HG03432 (cell line): Measurements from ENCODE around the gene MDN1.
A peak's percentile ranks its signal among the peaks of the same experiment; 100 is the strongest.
"Not testable (repeated sequence)": the region's sequence is repeated elsewhere in the genome, so short reads cannot be mapped to it uniquely, and the experiment has no call there.

ENCODE experiments used
- ATAC-seq: cut with Tn5 transposase; IDR thresholded peaks from one replicate; pipeline ENCODE4 v1.9.1; 2021; ENCODE audit warnings: mild to moderate bottlenecking, moderate library complexity; ENCODE audit not compliant: unreplicated experiment

The MDN1 gene

DNA sequence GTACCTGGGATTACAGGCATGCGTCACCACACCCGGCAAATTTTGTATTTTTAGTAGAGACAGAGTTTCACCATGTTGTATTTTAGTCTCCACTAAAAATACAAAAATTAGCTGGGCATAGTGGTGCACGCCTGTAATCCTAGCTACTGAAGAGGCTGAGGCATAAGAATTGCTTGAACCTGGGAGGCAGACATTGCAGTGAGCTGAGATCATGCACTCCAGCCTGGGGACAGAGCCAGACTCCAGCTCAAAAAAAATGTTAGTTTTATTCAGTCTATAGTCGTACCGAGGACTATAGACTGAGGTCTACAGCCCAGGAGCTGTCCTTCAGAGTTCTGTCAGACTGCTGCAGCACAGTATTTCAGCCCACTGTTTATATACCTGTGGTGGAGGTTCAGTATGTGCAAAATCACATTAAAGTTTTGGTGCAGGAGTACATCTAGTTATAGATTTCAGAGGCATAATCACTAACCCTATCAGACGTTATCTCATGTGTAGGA is 6.5 kb upstream of the MDN1 start:
- no peak for ATAC-seq

DNA sequence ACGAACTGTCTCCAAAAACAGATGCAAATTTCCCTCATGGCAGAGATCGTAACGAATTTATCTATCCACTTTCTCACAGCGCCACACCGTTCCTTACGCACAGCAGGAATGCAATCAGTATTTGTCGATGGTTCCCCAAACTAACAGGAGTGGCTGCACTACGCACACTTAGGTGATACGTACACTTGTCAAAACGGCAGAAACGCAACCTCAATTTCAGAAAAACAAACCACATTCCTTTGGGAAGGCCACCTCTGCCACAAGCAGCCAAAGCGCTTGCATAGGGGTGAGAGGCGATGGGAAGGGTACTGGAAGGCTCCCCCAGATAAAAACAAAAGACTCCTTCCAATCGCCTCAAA is 638 bp downstream of the MDN1 start:
- peak; percentile 27 for ATAC-seq

DNA sequence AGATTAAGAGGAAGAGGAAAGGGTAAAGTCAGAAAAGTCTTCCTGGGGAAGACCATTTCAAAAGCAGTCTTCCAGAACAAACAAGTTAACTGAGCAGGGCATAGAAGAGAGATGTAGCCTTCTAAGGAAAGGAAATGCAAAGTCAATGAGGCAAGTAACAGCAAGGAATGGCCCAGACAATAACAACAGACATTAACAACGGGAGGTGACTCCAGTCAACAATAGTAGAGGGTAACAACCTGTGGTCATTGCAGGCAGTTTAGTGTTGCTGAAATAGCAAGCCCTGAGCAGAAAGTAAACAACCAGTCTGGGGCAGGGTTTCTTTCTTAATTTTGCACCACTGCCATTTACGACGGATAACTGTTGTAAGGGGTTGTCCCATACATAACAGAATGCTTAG is 2.1 kb downstream of the MDN1 start:
- no peak for ATAC-seq

DNA sequence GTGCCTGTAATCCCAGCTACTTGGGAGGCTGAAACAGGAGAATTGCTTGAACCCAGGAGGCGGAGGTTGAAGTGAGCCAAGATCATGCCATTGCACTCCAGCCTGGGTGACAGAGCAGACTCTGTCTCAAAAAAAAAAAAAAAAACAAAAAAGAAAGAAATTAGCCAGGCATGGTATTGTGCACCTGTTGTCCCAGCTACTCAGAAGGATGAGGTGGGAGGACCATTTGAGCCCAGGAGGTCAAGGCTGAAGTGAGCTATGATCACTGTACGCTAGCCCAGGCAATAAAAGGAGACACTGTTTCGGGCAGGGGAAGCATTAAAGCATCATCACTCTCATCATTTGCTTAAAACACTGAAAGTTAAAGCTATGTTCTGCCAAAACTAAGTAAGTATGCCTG is 6.2 kb downstream of the MDN1 start:
- not testable (repeated sequence) for ATAC-seq

DNA sequence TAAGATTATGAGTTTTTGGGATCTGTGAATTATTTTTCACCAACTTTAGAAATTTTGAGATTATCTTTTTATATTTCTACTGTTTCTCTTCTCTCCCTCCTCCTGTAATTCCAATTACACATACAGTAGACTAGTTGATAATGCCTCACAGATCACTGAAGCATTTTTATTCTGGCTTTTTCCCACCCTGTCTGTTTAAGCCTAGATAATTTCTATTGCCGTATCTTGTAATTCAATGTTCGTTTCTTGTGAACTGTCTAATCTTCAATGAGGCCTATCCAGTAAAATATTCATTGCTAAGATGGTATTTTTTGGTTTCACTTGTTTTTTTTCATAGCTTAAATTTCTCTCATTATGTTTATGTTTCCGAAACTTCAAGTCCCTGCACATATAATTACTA is 12.0 kb downstream of the MDN1 start:
- no peak for ATAC-seq

DNA sequence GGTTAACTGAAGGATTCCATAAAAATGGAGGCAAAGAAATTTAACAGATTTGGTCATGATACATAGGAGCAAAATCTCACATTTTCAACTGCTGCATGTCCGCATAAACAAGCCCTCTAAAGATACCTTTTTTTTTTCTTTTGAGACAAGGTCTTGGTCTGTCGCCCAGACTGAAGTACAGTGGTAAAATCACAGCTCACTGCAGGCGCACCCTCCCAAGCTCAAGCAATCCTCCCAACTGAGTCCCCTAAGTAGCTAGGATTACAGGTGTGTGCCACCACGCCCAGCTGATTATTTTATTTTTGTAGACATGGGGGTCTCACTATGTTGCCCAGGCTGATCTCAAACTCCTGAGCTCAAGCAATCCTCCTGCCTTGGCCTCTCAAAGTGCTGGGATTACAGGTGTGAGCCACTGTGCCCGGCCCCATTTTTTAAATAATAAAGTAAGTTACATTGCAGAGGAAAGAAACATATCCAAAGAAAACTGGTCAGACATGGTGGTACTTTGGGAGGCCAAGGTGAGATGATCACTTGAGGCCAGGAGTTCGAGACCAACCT is 13.7 kb downstream of the MDN1 start:
- no peak for ATAC-seq

DNA sequence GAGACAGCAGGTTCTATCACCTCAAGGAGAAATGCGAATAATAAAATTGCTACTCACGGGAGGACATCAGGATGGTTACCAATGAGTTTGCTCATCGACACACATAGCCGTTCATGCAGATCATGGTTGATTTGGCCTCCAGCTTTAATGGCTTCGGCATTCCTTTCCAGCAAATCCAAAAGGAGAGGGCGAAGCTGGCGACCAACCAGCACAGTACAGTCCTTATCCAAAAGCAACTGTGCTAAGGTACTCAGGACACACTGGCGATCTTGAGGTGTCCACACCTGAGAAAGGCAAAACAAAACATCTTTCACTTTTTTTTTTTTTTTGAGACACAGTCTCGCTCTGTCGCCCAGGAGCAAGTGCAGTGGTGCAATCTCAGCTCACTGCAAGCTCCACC is 16.3 kb downstream of the MDN1 start:
- ATAC-seq, result no peak

DNA sequence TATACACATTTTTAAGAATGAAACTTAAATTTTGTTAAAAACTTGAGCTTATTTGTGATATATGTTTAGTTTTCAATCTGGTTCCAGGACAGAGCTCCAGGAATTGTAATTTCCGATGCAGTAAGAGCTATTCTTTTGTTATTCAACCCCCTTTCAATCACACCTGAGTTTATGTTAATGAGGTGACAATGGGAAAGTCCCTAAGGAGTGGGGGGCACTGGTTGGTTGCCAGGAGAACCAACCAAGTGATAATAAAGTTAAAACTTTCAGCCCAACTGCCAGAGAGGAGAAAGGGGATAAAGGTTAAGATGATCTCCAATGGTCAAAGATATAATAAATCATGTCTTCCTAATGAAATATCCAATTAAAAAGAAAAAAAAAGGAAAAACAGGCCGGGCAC is 19.8 kb downstream of the MDN1 start:
- ATAC-seq, result no peak

DNA sequence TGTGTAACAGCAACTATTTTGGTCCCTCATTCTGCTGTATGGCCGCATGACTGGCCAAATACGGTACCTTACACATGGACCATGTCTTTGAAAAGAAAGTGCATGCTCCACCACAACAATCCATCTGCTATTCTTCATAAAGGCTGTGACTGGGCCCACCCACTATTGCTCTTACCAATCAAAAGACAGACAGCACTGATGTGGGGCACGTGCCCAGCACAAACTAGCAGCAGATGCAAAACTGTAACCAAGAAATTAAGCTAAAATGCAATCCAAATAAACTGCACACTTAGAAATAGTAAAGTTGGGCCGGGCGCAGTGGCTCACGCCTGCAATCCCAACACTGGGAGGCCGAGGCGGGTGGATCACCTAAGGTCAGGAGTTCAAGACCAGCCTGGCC is 20.5 kb downstream of the MDN1 start:
- ATAC-seq, result no peak

DNA sequence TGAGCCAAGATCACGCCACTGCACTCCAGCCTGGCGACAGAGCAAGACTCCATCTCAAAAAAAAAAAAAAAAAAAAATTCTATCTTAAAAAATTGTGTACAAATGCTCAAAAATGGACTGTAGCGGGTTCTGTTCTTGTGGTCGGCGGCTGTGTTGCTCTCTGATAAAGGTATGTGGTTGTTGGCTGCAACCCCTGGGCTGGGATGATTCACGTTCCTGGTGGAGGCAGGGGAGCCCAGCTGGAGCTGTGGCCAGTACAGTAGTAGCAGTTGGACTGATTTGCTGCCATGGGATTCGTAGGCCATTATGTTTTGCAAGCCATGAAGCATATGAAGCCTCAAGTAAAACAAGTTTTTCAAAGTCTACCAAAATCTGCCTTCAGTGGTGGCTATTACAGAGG is 22.3 kb downstream of the MDN1 start:
- no peak for ATAC-seq

DNA sequence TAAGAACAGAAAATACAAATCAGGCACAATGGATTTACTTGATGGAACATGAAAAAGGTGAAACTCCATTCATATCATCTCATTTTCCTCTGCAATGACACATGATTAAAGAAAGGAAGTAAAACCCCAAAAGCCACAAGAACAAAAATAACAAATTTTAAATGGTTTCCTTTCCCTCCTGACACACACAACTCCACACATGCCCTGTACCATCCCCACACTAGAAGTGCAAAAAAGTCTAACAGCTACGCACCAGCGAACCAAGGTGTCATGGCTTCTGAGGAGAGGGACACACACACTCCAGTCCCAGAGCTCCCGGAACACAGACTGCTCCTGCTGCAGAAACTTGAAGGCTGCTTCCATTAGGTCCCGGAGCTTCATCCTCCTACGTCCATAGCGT is 25.3 kb downstream of the MDN1 start:
- ATAC-seq, result no peak

DNA sequence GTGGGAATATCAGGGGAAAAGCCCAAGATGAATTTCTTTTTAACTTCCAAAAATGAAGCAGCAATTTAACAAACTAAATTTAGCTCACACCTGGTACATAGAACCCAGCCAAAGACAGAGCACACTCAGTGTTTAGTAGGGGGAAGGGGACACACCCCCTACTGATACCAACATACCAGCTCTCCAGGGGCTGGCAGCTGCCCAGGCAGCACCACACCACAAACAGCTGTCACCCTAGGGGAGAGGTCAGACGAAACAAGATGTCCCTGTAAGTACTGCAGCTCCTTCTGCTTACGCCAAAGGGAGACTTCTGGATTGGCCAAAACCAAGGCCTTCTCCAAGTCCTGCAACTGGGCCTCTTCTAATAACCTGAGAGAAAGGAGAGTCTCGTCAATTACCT is 26.0 kb downstream of the MDN1 start:
- ATAC-seq, result no peak

DNA sequence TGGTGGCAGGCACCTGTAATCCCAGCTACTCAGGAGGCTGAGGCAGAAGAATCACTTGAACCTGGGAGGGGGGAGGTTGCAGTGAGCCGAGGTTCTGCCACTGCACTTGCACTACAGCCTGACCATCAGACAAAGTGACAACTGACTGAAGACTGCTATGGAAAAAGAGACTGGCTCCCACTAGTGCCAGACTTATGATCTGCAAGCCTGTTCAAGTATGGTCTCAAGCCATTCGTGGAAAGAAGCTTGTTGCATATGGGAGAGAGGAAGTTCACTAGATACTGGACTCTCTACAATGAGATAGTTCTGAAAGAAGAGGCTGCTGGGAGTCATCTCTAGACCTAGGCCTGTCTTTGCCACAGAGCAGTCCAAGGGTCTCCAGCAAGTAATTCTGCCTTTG is 26.7 kb downstream of the MDN1 start:
- peak; percentile 84 for ATAC-seq

DNA sequence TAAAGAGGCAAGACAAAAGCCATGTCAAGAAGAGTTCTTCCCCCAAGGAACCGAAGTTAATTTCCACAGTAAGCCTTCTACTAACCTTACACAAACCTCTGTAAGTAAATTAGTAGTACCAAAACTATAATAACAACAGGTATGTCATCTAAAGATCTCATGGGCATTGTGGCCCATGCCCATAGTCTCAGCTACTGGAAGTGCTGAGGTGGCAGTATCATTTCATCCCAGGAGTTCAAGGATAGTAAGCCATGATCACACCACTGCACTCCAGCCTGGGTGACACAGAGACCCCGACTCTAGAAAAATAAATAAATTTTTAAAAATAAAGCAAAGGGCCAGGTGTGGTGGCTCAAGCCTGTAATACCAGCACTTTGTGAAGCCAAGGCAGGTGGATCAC is 29.2 kb downstream of the MDN1 start:
- no peak for ATAC-seq

DNA sequence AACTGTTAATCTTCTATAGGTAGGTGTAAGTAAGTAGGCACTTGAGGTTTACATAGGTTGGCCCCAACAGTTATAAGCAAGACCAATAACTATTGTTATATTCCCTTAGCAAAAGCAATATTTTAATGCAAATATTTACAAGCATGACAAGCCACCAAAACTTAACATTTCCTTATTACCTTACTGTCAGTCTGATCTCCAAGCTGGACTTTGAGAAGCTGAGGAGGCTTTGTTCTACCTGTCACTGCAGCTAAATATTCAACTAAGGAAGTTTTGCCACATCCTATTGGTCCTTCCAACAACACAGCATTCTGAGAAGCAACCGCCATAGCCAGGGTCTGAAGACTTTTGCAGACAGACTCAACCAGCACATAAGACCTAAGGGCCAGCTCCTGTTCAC is 29.6 kb downstream of the MDN1 start:
- ATAC-seq, result no peak

DNA sequence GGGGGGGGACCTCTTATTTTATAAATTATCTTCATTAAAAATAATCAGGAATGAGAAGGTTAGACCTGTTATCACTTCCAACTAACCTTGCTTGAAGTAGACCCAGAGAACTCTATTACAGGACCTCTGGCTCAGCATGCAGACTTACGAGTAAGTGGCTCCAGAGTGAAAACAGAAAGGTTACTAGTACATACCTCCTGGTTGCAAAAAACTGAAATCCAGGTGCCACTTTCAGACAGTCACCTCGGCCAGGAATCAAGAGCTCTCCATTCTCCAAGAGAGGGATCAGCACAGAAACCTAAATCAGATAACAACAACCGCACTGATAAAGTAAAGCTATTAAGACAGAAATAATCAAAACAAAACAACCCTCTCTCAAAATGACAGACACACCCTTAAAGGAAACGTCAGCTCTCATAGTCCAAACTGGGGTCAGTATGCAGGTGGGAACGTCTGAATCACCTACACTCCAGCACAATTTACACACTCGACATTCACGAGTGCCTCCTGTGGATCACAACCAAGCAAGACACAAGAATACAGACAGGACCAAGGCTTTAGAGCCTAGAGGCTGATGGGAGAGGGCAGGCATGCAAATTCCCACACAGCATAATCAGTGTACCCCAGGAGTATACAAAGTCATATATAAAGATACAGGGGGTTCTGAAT is 31.8 kb downstream of the MDN1 start:
- ATAC-seq, result no peak

DNA sequence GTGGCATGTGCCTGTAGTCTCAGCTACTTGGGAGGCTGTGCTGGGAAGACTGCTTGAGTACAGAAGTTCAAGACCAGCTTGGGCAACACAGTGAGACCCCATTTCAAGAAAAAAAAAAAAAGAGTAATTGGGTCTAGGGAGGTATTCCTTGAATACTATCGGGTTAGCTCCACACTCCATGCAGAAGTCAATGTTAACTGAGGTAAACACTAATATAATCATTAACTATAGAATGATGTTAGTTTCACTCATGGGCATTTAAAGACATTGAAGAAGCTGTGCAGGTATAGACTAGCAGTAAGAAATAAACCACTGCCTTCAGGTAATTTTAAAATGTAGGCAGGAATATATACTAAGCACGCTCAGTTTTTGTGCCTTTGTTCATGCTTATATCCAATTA is 32.6 kb downstream of the MDN1 start:
- ATAC-seq, result no peak

DNA sequence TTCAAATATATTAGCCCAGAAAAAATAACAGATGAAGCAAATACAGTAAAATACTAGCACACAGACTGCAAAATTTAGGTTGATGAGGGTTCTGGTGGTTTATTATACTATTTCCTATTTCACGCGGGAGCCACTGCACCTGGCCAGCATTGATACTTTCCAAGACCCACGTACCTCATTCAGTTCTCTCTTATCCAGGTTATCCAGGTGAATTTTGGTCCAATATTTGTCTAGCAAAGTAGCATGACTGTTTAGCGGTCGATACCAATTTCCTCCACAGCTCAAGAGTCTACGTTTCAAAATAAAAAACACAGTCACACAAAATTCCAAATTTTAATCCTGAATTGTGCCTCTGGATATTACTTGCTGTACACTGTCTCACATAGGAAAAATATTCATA is 34.8 kb downstream of the MDN1 start:
- no peak for ATAC-seq

DNA sequence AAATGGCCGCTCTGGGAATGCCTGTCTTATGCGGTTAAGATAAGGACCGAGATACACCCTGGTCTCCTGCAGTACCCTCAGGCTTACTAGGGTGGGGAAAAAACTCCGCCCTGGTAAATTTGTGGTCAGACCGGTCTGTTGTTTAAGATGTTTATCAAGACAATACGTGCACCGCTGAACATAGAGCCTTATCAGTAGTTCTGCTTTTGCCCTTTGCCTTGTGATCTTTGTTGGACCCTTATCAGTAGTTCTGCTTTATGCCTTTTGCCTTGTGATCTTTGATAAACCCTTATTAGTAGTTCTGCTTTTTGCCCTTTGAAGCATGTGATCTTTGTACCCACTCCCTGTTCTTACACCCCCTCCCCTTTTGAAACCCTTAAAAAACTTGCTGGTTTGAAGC is 36.3 kb downstream of the MDN1 start:
- ATAC-seq, result not testable (repeated sequence)

DNA sequence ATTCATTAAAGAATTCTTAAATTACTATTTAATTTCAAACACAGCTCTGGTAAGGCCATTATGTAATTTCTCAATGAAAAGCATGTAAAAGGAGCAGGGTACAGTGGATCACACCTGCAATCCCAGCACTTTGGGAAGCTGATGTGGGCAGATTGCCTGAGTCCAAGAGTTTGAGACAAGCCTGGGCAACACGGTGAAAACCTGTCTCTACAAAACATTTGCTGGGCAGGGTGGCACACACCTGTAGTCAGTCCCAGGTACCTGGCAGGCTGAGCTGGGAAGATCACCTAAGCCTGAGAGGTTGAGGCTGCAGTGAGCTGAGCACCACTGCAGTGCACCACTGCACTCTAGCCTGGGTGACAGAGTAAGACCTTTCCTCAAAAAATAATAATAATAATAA is 37.4 kb downstream of the MDN1 start:
- no peak for ATAC-seq

DNA sequence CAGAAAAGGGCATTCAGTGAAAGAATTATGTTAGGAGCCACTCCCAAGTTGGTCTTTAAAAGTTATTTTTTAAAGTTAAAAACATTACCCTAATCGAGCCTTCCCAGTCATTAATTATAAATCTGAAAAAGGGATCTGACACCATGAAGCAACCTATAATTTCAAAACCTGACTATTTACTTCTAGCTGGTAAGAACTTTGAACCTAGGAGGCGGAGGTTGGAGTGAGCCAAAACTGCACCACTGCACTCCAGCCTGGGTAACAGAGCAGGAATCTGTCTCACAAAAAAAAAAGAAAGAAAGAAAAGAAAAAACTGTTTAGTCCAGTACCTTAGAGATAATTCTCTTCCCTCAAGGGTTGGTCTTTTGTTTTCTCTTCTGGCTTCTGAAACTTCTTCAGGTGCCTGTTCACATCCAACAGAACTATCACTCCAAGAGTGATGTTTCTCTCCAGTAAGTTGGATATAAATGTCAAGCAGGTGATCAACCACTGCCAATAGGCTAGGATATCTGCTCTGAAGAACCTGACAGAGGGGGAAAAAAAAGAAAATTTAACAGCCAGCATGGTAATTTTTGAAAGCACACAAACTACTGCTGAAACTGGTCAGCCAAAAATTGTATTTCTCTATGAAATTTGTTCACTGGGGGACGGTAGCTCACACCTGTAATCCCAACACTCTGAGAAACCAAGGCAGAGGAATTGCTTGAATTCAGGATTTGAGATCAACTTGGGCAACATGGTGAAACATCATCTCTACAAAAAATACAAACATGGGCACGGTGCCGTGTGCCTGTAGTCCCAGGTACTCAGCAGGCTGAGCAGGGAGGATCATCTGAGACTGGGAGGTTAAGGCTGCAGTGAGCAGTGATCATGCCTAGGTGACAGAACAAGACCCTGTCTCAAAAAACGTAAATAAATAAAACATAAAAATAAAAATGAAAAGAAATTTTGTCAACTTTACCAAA is 38.2 kb downstream of the MDN1 start:
- no peak for ATAC-seq

DNA sequence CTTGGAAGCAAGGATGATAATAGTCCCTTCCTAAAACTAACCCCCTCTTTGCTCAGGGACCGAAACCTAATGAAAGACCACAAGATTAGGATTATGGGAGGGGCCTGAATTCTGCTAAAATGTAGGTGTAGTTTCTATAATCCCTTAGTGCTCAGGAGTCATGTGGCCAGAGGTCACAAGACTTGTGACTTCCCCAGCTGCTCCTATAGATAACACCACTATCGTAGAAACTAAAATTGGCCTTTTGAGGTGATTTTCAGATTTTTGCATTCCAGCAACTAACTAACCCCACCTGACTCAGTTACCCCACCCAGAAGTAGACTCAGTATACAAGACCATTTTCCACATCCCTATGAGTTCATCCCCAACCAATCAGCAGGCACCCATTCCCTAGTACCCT is 42.1 kb downstream of the MDN1 start:
- ATAC-seq, result no peak
